ENCODE results near the gene FBXW7.

FBXW7 gene

DNA sequence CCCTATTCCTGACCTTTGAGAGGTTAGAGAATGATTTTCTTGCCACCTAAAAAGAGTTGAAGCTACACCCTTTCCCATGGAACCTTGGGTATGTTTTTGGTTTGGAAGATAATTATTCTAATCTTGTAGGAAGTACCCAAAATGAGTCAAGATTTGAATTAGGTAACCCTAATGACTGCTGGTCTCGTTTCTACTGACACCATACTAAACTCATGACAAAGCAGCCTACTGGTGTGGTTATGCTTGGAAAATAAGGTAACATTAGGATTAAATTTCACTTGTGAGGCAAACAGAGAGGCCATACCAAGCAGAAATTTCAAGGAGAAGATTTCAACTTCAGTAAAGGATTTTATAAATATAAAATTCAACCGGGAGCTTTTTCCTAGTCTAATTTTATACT lies 107.9 kb downstream of the FBXW7 start:
- DNase-seq (ENCODE audit: low read depth): no peak

DNA sequence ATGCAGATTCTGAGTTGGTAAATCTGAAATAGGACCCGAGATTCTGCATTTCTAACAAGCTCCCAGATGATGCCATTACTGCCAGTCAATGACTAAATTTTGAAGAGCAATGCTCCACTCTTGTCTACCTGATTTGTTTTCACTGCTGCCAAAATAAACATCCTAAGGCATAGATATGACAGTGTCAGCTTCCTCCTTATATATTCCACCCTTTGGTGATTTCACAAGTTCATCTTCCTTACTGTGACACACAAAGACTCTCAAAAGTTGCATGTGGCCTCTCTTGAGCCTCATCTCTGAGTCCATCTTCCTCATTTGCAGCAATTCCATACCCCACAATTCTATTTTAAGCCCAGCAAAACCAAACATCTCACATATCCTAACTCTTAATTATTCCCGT lies 110.9 kb downstream of the FBXW7 start:
- no peak for DNase-seq (ENCODE audit: low read depth)

DNA sequence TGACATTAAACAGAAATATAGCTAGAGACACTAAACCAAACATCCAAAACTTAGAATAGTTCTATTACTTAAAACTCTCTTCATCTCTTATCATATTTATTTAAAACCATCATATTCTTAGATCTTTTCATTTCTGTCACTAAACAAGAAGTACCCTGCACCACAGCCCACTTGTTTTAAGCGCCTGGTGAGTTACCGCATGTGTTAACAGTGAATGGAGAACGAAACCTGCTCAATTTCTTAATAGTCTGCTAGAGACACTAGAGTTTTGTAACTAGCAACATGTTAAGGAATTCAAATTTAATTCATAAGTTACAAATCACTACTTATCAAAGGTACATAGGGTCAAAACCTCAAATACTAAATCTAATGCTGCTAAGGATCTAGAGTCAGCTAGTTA lies 111.5 kb downstream of the FBXW7 start:
- no peak for DNase-seq (ENCODE audit: low read depth)

DNA sequence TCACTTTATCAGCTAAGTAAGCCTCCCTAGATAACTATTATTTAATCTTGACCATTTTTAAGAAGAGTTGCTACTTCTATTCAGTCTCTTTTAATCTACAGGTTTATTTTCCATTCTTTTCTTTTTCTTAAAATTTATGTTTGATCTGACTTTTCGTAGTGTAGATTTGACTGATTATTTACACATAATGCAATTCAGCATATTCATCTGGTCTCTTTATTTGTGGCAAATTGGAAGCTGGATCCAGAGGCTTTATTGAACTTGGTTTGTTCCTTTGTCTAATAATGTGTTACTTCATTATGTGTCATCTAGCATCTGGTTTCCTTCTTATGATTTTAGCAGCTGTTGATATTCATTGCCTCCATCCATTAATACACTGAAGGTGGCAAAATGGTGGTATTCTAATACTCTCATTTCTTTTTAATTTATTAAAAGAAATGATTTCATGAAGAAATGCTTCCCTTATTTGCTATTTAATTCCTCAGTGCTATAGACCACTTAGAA lies 113.0 kb downstream of the FBXW7 start:
- no peak for DNase-seq (ENCODE audit: low read depth)

DNA sequence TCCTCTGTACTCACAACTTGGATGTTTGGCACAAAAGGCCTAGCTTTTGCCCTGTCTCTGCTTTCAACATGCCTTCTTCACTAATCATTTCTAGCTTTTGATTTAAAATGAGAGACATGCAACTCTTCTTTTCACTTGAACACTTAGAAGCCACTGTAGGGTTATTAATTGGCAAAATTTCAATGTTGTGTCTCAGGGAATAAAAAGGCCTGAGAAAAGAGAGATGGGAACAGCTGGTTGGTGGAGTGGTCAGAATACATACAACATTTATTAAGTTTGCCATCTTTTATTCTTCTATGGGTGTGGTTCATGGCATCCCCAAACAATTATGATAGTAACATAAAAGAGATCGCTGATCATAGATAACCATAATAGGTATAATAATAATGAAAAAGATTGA lies 114.3 kb downstream of the FBXW7 start:
- no peak for DNase-seq (ENCODE audit: low read depth)

DNA sequence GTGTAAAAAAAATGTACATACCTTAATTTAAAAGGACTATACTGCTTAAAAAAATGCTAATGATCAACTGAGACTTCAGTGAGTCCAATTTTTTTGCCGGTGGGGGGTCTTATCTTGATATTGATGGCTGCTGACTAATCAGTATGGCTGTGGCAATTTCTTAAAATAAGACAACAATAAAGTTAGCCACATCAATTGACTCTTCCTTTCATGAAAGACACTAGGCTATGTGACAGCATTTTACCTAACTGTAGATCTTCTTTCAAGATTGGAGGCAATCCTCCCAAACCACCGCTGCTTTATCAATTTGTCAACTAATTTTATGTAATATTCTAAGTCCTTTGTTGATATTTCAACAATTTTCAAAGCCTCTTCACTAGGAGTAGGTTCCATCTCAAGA lies 116.1 kb downstream of the FBXW7 start:
- no peak for DNase-seq (ENCODE audit: low read depth)

DNA sequence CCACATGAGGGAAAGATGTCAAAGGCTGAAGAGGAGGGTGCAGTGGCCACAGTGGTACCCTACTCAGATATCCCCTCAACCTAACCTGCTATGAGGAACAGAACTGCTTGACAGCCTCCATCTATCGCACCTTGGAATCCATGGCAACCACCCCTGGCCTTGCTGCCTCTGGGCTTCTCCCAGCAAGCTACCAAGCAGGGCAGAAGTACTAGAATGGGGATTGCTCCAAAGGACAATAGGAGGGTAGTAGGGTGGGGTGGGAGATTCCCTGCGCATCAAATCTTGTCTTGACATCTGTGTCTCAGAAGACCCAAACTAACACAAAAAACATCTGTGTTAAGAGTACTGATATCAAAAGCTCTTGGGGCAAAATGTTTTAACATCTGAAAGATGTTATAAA lies 118.2 kb downstream of the FBXW7 start:
- DNase-seq (ENCODE audit: low read depth): no peak

DNA sequence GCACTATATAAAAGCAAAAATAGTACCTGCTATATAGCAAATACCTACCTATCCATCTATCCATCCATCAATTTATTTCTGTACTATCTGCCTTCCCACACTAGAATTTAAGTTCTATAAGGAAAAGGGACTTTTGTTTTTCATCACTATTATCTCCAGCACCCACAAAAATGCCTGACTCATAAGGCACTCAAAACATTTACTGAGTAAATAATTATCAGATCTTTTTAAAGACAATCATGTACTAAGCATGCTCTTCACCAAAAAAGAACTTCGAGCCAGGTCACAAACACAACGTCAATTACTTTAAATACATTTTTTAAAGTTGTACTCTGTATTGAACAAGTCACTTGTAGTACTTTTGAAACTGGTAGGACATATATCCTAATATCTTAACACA lies 119.9 kb downstream of the FBXW7 start:
- peak; percentile 15 for DNase-seq (ENCODE audit: low read depth)

DNA sequence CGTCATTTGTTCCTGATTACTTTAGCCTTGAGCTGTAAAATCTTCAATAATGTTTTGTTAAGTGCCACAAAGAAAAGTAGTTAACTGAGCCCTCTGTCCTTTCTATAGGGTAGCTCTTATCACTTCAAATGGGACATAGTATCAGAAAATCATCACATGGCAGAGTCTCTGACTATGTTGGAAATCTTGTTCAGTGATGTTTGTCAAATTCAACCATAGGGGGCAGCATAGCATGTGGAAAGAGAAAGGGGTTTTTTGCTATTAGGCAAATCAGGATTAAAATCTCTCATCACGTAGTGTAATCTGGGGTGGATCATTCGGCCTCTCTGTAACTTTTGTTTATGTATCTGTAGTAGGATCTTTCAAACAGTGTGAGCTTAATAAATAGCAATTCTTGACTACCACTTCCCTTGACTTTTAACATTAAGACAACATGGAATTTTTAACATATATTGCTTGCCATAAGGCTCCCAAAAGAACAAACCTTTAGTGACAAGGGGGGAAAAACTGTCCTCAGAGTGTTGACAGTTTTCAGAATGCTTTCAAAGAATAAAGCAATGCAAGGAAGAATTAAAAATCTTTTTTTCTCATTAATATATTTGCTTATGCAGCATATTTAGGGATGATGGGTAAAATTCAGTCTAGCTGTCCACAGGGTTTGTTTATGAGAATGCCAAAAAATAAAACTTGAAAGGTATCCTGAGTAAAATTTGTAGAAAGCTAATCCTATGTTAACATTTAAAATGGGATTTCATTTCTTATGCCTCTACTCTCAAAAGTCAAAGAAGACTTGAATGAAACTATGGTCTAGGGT lies 127.2 kb downstream of the FBXW7 start:
- peak; percentile 8 for DNase-seq (ENCODE audit: low read depth)

DNA sequence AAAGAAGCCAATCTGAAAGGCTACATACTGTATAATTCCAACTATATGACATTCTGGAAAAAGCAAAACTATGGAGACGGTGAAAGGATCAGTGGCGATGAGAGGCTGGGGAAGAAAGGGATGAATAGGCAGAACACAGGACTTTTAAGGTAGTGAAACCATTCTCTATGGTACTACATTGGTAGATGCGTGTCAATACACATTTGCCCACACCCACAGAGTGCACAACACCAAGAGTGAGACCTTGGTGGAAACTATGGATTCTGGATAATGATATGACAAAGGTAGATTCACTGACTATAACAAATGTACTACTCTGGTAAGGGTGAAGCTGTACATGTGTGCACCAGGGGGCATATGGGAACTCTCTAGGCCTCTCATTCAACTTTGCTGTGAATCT lies 134.5 kb downstream of the FBXW7 start:
- no peak for DNase-seq (ENCODE audit: low read depth)

DNA sequence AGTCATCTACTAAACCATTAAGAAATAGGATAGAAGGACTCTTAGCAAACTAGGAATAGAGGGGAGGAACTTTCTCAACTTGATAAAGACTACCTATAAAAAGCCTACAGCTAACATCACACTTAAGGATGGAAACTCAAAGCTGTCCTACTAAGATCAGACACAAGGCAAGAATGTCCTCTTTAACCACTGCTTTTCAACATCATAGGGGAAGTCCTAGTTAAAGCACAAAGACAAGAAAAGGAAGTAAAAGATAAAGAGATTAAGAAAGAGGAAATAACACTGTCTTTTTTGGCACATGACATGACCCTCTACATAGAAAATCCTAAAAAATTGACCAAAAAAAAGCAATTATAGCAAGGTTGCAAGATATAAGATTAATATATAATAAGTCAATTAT lies 136.6 kb downstream of the FBXW7 start:
- DNase-seq (ENCODE audit: low read depth): no peak

DNA sequence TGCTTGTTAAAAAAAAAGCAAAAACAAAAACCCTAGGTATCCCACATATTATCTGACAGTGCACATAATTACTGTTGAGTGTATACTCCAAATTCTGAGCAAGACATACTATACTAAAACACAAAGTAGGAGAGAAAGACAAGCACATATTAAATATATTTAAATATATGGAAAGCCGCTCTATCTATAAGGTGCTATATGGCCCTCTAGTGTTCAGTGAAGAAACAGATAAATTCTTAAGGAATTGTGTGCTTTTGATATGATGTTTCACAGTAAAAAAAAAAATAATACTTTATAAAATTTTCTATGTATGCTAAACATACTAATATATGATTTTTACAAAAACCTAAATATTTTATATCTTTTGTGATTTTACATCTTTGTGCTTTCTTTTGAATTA lies 137.8 kb downstream of the FBXW7 start:
- no peak for DNase-seq (ENCODE audit: low read depth)

DNA sequence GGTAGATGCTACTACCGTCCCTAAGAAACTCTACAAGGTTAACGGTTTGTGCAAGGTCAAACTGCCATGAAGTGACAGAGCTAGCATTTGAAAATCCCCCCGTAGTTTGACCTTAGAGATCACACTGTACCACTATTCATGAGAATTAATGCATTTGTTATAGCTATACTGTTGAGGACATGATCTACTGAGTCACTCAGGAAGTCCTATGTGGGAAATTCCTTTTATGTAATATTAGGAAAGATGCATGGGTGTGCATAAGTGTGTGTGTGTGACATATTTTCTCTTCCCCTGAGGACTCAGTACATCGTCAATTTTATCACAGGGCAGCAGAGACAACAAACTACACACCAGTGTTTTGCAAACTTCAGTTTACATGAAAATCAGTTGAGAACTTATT lies 141.1 kb downstream of the FBXW7 start:
- no peak for DNase-seq (ENCODE audit: low read depth)

DNA sequence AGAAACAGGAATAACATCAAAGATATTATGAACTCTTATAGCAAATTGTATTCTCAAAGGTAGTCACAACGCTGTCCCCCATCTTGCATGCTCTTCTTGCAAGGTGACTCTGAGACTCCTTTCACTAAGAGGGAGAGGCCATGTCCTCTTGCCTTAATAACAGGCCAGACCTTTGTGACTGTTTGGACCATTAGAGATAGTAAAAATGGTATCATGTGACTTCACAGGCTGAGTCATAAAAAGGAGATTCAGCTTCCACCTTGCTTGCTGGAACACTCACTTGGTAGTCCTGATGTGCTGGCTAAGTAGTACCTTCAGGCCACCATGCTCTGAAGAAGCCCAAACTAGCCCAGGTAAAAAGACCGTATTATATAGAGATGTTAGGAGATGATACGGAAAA lies 143.8 kb downstream of the FBXW7 start:
- DNase-seq (ENCODE audit: low read depth): no peak

DNA sequence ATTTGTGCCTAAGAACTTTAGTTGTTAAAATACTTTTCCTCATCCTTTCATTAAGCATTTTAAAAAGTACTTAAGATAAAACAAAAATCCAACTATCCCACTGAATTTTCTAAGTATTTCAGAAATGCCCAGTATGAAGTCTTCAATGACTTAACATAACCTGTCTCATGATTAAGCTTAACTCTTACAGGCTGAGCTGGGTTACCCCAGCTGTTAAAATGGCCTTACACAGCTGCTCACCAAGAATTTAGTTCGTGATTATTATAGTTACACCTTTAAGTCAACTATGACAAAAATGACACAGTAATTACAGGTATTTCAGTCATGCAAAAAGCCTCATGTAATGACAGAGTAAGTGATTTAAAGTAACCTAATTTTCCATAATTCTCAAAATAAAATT lies 145.7 kb downstream of the FBXW7 start:
- no peak for DNase-seq (ENCODE audit: low read depth)

DNA sequence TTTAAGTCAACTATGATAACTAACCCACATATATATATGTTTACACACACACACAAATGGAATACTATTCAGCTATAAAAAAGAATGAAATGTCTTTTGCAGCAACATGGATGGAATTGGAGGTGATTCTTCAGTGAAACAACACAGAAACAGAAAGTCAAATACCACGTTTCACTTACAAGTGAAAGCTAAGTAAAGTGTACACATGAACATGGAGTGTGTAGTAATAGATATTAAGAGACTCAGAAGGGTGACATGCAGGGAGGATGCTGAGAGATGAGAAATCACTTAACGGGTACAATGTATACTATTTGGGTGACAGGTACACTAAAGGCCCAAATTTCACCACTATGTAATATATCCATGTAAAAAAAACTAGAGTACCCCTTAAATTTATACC lies 146.5 kb downstream of the FBXW7 start:
- no peak for DNase-seq (ENCODE audit: low read depth)

DNA sequence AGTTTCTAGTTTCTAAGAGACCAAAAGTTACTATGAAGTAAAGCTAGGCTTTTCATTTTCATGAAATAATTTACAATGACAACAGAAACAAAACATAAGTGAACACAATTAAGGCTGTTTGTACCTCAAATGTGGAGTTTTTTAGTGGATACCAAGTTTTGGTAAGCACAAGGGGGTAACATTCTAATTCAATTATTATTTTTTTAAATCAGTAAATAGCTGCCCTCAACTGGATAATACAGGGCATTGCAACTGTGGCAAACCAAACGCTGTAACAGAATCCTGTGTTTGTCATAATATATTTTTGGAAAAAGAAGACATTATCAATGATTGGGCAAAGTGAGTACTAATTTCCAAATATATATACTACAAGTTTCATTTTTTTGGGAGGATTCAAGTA lies 150.3 kb downstream of the FBXW7 start:
- DNase-seq (ENCODE audit: low read depth): no peak

DNA sequence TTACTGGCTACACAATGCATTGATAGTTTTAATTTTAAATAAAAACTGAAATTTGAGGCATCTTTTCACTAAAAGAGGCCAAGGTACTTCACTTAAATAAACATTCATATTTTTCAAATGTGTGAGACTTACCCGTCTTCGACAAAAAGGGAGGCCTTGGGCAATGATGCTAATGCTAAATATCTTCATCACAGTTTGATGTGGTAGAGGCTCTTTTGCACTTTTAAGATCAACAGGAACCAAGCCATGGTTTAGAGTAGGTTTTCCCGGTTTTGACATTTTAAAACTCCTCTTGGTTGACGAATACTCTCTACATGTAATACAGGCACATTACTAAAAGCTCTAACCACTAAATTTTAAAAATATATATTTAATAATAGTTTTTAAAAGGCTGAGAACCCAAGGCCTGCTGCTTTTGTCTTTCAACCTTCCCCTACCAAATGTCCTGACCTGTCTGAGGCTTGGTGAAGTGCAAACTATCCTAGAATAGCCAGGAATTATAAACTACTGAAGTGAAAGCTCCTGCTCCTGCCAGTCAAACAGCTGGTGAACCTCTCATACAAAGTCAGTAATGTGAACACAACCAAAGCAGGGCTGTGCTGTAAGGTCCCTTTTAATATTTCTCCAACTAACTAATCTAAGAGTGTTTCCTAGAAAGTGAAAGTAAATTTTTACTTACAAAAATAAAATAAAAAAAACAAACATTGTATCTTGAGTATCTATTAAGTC lies 153.7 kb downstream of the FBXW7 start:
- DNase-seq (ENCODE audit: low read depth): no peak

DNA sequence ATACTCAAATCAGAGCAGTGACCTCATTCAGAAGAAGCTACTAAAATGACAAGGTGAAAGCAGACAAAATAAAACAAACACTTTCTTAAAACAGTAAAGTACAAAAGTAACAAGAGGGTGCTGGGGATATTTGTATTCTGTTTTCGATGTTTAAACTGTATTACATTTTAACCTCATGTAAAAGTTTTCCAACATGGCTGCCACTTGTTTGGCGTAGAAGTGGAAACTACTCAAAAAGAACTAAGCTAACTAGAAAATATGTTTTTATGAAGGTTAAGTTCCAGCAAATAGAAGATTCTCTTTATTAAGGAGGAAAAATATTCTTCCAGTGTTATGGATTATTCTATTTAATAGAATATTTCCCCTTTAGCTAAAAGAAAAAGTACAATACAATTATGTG lies 155.0 kb downstream of the FBXW7 start:
- no peak for DNase-seq (ENCODE audit: low read depth)

DNA sequence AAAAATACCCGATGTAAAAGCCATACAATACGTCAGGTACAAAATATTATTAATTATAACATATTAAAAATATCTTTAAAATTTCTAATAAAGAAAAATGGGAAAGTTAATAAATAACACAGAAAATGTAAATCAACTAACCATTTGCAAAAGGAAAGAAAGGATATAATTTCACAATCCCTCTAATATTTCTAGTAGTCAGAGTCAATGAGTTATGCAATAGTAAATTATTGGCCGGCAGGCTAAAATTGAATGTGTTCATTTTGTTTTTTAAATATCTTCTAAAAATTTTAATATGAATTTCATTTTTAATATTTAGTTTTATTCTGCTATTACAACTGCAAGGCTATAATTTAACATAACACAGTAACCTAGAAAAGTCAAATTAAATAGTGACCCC lies 155.7 kb downstream of the FBXW7 start:
- DNase-seq (ENCODE audit: low read depth): no peak

DNA sequence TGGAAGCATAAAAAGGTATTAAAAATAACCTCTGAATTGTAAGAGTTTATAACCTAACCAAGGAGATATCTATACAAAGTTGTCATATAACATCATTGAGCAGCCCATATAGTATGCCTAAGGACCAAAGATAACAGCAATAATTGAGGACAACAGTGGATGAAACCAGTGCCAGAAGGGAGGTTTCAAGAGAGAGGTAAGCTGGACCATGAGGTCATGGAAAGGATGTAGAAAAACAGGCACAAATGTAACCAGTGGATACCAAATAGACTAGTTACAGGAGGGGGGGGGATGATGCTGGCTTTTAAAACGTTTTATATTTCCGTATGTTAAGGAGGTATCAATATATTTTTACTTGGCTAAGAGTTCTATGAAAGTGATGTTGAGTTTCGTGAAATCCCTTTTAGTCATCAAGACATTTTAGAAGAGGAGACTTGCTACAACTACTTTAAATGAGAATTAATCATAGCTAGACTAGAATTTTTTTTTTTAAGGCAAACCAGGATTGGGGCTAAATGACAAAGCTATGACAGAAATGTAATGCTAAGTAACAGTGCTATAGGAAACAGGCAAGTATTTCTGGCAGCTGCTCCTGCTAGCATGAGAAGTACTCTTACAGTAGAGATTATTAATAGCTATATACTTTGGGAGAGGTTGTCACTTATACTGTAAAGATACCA lies 161.1 kb downstream of the FBXW7 start:
- DNase-seq (ENCODE audit: low read depth): no peak

DNA sequence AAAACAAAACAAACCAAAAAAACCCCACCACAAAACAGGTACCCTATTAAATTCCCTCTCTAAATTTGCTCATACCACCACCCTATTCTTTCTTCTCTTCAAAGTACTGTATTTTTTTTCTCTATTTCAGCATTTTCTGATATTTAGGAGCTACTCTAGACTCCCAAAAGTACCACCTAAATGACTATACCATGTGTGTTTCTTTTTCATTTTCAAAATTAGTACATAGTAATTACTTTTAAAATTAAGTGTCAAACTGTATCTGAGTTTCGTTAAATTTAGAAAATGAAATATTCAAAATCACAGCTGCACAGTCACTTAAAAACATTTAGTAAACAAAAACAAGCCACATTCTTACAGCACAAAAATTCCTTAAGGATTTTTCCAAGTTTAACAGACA lies 161.7 kb downstream of the FBXW7 start:
- no peak for DNase-seq (ENCODE audit: low read depth)

DNA sequence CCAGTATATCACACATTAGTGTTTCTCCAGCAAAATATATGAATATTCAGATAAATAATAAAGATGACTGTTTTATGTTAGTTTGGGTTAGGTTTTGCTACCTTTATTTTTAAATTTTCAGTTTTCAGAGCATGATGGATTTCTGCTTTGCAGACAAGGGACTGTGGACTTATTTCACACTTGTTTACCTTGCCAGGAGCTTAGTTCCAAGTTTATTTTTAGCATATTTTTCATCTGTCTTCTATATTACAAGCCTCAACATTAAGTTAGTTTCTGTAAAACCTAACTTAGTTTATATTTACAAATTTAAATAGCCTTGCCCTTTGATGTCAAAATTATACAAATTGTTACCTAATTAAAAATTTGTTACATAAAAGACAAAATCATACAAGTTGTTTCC lies 163.4 kb downstream of the FBXW7 start:
- DNase-seq (ENCODE audit: low read depth): no peak

All from non-pigmented ciliary epithelial cell (primary cell).